HG03342 (cell line): Measurements from ENCODE around the gene PLCB4.
"Not testable (repeated sequence)": the region's sequence is repeated elsewhere in the genome, so short reads cannot be mapped to it uniquely, and the experiment has no call there.

ENCODE experiments used
- ATAC-seq: cut with Tn5 transposase; IDR thresholded peaks from one replicate; pipeline ENCODE4 v1.9.1; 2021; ENCODE audit warnings: mild to moderate bottlenecking, moderate library complexity; ENCODE audit not compliant: unreplicated experiment

PLCB4 gene

DNA sequence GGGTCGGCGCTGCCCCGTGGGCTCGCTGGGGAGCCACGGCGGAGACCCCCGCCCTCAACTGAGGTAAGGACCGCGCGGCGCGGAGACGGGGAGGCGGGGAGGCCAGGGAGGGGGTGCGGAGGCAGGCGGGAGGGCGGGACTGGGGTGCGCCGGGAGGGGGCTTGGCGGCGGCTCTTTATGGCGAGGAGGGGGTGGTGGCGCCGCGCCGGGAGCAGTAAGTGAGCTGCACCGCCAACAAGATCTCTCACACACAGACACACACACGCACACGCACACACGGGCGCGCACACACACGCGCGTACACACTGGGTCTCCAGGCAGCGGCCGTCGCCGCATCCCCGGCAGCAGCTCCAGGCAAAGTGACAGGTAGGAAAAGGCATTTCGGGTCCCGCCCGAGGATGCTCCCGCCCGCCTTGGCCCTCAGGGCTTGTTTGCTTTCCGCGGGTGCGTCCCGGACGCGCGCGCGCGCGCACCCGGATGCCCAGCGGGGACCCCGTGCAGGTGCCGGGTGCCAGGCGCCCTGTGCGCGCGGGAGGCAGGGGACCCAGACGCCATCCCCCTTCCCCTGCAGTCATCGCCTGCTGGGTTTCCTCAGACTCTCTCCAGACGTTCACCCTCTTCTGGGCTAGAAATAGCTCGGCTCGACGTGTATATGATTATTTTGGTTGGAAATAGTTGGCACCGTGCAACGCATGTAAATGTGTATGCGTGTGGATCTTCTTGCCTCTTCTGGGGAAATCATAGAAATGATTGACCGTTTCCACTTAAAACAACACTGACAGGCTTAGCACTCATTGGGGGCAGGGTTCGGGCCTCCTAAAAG is at the start of gene PLCB4:
Gene PLCB4, plus strand, starts transcription at position 247 of the 823 bp plus-strand sequence. CDS start 238,728 bp downstream, outside the sequence.
- no peak for ATAC-seq

DNA sequence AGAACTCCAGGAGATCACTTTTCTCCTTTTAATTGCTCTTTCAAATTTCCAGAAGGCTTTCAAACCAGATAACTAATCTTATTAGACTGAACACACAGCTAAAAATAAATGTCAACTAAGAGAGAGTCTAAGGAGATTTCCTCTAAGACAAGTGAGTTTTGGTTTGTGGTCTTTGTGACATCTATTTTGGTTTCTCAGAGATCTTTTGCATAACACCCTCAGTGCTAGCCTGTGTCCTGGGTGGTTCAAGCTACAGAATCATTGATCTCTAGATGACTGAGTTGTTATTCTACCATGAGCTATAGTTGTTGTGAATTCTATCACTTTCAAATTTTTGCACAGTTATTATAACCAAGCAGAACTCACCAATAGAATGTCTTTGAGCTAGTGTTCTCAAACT is 49.1 kb upstream of the PLCB4 start:
- no peak for ATAC-seq

DNA sequence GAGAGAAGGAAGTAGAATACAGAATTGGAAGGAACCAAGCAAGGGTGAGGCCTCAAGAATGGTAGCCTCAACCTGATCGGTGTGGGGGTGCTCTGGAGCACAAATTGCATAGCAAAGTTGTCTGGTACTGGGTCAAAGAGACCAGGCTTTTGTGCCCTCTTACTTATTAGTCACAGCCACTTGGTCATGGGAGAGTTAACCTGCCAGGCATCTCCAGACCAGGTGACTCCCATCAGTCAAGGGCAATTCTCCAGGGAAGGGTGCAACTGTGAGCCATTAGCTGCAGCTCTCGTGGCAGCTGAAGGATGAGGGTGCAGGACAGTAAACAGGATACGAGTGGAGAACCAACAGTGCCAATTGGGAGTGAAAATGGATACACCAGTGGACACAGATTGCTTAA is 47.7 kb upstream of the PLCB4 start:
- ATAC-seq = no peak

DNA sequence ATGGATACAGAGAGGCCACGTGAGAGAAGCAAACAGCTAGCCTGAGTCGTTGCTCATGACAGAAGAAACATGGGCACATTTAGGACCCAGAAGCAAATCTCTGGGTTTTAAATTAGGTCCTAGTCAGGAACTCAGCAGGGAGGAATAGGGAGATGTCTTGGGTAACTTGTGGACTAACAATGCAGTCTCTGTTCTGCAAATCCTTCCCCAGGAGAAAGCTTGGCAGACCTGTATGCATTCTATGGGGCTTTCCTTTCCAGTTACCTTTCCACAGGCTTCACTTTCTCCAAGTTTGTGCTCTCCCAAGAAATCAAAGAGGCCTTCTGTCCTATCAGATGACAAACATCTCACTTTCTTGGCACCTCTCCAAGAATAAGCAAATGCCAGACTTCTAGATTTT is 47.2 kb upstream of the PLCB4 start:
- no peak for ATAC-seq

DNA sequence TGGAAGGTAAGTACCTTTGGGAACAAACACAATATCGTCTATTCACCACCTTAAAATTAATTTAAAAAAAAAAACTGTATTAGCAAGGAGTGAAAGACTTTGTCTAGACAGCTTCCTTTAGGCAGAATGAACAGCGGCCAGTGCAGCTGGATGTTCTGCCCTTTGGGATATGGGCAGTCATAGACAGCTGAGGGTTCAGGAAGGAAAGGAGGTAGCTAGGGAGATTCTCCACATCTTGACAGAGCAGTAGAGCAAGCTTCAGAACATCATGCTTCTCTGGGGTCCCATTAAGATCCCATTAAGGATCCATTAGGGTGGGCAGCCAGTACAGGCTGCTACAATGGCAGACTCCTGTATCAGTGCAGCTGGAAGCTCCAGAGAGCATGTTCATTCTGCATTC is 46.5 kb upstream of the PLCB4 start:
- ATAC-seq = no peak

DNA sequence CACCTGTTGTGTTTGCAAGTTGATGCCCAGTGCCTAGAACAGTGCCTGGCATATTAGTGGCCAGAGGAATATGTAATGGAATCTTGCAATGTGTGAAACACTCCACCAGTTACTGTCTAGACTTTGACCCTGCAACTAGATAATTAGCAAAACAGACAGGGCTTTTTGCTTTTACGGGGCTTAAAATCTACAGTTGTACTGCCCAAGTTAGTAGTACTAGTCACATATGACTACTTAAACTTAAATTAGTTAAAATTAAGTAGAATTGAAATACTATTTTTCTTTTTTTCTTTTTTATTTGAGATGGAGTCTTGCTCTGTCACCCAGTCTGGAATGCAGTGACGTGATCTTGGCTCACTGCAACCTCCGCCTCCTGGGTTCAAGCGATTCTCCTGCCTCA is 44.3 kb upstream of the PLCB4 start:
- no peak for ATAC-seq

DNA sequence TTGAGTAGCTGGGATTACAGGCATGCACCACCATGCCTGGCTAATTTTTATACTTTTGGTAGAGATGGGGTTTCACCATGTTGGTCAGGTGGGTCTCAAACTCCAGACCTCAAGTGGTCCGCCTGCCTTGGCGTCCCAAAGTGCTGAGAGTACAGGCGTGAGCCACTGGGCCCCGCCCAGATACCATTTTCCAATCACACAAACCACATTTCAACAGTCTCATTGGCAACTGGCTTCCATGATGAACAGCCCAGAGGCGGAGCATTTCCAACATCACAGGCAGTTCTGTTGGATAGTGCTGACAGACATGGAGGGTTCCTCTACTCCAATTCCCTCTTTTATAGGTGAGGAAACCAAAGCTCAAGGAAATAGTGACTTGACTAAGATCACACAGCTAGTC is 43.9 kb upstream of the PLCB4 start:
- no peak for ATAC-seq

DNA sequence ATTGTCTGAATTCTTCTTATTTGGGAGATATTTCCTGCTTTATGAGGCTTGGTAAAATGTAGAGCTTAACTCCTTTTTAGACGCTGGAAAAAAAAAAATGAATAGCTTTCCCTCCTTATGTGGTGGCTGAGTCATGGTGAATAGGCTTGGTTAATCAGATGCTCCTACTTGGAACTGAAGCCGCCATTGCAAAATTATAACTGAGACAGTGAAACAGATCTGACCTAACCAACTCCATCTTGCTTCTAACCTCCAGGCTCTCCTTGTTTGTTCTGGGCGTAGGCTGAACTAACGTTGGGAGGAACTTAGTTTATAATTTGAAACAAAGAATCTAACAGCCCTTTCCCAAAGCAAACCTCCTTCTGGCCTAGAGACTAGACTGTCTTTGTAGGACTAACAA is 43.2 kb upstream of the PLCB4 start:
- ATAC-seq = no peak

DNA sequence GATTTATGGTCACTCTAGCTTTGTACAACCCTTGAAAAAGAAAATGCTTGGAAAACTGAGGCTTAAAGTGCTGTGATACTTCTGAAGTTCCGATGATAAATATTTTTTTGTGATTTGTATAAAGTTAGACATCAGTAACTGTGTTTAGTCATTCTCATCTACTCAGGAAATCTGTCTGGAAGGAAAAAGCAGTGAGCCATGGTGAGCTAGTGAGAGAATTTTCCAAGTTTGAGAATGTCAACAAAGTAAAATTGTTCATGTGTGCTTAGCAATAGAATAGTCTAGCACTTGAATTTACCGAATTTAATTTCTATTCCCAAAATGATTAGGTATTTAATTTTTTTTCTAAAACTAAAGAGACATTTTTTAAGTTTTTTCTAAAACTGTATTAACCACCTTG is 41.3 kb upstream of the PLCB4 start:
- no peak for ATAC-seq

DNA sequence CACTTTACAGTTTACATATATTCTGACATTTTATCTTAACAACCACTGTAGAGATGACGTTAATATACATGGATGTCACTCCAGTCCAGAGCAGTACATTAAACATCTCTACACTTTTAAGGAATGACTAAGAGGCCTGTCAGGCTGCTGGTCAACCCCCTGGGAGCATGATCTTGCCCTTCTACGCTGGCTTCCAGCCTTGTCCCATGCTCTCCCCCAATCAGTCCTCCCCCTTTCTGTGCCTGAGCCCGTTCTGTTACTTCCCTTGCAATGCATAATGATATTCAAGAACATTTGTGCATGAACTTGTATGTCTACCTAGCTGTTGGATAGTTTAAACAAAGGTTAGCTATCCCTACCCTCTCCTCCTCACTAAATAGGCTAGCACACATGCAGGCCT is 40.5 kb upstream of the PLCB4 start:
- ATAC-seq = no peak

DNA sequence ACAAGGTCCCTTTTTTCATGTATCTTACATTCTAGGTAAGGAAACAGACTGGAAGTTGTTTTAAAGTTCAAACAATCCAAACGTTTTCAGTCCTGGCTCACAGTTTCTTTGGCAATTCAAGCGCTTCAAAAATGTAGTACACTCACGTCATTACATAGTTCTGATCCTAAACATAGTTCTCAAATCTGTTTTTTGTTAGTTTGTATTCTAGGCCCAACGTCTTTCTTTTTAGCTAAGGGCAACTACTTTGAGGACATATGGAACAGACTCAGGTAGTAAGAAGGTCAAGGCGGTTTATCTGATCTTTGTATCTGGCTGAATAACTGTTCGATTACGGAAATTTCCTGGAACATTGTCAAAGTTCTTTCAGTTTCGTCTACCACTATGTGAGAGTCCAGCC is 36.9 kb upstream of the PLCB4 start:
- ATAC-seq = no peak

DNA sequence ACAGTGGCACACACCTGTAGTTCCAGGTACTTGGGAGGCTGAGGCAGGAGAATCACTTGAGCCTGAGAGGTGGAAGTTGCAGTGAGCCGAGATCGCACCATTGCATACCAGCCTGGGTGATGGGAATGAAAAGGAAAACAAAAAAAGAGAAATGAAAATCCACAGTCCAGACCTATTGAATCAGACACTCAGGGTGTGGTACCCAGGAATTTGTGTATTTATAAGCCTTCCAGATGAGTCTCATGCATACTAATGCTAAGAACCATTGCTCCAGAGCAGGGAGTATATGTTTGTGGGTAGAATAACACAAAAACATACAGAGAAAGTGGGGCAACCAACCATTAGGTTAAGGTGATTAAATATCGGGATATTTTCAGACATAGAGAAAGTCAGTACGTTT is 36.1 kb upstream of the PLCB4 start:
- ATAC-seq = no peak

DNA sequence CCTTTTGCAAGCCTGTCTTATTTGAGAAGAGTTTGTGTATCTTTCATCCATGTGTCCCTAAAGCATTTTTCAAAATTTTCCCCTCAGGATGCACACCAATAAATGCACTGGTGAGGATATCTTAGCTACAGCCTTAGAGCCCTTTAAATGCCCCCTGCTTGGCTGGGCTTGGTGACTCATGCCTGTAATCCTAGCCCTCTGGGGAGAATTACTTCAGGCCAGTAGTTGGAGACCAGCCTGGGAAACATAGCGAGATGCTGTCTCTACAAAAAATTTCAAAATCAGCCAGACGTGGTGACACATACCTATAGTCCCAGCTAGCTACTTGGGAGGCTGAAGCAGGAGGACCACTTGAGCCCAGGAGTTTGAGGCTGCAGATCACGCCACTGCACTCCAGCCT is 33.8 kb upstream of the PLCB4 start:
- no peak for ATAC-seq

DNA sequence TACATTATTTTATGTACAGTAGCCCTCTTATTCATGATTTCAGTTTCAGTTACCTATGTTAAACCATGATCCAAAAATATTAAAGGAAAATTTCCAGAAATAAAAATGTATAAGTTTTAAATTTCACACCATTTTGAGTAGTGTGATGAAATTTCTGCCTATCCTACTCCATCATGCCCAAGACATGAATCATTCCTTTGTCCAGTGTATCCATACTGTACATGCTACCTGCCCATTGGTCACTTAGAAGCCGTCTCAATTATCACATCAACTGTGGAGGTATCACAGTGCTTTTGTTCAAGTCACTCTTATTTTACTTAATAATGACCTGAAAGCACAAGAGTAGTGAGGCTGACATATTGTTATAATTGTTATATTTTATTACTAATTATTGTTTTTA is 32.3 kb upstream of the PLCB4 start:
- ATAC-seq = no peak

DNA sequence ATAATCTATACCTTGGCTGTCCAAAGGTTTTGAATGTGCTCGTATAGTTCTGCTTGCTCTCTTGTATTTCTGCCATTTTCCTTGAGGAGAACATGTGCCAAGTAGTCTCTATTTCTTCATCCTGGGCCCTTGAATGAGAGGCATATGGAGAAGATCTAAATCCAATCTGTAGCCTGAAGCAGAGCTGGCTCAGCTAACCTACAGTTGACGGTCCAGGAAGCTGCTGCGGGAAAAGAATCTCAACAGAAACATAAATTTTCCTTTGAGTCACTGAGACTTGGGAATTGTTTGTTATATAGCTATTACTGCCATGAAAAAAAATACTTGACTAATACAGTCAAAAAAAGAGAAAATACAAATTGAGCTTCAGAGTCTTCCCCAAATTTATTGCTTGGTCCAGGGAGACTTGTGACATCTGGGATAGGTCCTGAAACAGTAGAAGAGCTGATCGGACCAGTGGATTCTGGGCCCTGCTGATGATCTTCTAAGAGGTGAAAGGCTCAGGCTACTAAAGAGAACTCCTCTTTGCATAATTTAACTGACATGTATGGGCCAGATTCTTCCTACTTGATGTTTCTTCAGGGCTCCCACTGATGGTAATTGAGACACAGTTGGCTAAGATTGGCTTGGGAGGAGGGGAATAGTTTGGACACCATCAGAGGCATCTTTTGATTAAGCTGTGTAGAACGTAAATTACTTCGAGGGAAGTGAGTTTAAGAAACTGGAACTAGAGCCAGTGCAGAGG is 29.9 kb upstream of the PLCB4 start:
- ATAC-seq = no peak

DNA sequence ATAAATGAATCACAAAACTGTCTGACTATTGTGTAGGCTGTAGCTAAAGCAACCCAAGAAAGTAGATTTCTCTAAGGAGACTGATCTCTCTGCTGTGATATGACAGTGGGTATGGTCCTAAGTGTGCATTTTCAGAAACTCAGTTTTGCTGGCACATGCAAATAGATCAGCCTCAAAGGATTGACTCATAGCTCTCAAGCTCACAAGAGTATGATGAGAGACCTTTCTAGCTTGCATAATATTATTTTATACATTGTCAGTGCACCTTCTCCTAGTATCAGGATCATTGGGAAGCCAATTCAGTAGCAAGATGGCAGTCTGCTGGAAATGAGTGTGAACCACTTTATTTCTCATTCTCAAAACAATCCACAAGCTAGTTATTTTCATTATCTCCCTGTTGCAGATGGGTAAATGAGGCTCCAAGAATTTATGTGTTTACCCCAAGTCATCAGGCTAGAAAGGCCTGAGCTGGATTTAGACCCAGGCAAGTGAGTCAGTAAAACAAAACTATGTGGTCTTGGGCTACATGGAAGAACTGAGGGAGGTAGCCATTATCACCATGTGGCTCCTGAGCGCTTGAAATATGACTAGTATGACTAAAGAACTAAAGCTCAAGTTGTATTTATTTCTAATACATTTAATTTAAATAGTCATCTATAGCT is 27.9 kb upstream of the PLCB4 start:
- no peak for ATAC-seq

DNA sequence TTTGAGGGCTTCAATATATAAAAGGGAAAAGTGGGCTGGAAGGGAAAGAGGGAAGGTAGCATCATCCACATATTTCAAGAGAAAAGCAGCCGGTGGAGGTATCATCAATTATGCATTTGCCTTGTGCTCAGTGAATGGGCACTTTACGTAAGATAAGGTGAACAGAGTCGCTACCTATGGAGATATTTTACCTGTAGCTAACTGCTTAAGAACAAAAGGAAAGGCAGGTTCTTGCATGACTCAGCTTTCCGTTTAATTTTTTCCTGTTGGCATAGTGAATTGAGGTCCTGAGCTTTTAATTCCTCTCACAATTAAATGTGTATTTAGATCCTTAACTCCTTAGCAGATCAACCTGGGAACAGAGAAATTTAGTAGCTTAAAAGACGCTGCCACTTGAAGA is 25.5 kb upstream of the PLCB4 start:
- no peak for ATAC-seq

DNA sequence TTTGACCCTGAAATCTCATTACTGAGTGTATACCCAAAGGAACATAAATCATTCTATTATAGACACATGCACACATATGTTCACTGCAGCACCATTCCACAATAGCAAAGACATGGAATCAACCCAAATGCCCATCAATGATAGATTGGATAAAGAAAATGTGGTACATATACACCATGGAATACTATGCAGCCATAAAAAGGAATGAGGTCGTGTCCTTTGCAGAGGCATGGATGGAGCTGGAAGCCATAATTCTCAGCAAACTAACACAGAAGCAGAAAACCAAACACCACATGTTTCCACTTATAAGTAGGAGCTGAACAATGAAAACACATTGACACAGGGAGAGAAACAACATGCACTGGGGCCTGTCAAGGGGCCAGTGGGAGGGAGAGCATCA is 21.0 kb upstream of the PLCB4 start:
- ATAC-seq = not testable (repeated sequence)

DNA sequence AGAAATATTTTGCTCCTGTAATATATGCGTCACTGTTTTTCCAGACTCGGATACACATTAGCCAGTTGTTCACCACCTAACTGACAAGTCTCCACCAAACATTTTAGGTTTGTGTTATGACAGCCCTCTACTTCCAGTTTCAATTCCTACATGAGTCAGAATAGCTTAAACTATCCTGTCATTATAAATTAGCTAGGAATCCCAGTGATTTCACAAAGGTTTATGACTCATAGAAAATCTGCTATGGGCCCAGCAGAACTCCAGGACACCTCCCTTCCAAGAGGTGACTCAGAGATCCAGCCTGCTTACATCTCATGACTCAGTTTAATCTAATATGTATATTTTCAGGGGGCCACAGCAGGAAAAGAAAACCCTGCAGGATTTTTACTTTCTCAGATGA is 17.4 kb upstream of the PLCB4 start:
- no peak for ATAC-seq

DNA sequence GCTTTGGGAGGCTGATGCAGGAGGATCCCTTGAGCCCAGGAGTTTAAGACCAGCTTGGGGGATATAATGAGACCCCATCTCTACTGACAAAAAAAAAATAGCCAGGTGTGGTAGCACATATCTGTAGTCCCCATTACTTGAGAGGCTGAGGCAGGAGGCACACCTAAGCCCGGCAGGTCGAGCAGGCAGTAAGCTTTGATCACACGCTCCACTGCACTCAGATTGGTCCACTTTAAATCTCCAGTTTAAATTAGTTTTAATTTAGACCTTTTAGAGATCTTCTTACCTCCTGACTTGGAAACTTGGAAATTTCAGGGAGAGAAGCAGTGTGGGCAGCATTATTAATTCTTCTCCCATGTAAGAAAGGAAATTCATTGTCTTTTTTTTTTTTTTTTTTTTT is 16.8 kb upstream of the PLCB4 start:
- no peak for ATAC-seq

DNA sequence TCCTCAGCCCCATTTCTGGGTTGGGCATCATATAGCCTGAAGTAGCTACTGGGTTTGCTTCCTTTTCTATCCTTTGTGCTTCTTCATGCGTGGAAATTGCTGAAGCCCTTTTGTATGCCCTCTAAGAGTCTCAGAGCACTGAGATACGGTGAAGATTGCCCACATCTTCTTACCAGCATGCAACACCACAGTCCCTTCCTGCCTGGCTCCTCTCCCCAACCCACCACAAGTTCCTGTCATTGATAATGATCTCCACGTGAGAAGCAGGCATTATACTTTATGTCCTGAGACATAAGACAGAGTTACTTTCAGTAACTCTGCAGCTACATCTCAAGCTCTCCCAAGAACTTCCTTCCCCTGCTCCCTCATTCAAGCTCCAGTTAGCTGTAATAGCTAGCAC is 15.8 kb upstream of the PLCB4 start:
- no peak for ATAC-seq

DNA sequence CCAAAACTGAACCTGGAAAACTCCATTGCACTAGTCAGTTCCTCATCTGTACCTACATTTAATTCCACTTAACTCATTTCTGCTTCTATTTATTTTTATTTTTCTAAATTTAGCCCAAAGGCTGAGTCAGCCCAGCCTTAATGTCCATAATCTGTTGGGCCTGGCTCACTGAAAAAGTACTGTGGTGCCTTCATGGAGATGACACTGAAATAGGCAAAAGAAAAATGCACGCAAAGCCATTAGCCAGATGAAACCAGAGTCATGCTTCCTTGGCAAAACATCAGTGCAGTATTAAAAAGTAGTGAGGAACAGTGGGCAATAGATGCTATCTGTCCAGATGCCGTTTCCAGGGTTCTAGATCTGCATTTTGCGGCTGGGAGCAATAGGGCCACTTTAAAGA is 14.7 kb upstream of the PLCB4 start:
- no peak for ATAC-seq
